ENCODE data around the gene FMOD. TPM values are rescaled to one million over a fixed set of nuclear protein-coding genes. Genes with fewer than 3 reads are reported as not detected.

Gene FMOD
- total RNA-seq, 1 experiment from 2014 or later: not detected

- no peak for DNase-seq
- Histone ChIP-seq H3K4me1 (ENCODE audit: insufficient read depth, low read length) (no peaks in the 10 kb centered on the region), H4K20me1 (ENCODE audit: low read length) (no peaks in the 10 kb centered on the region), H3K4me2 (ENCODE audit: low read length) (no peak overlapping the region), H3K9me2 (replicated peaks; ENCODE audit: low read length) (no peaks in the 10 kb centered on the region), H3F3A (ENCODE audit: low read length, unreplicated experiment) (no peaks in the 10 kb centered on the region), H3K36me3 (ENCODE audit: low read depth, low read length) (no peaks in the 10 kb centered on the region), H3K27me3 (ENCODE audit: low read length) (peaks cover 77% of the 10 kb centered on the region), H3K79me2 (ENCODE audit: low read length) (no peaks in the 10 kb centered on the region), H3K4me3 (ENCODE audit: low read length) (no peak overlapping the region), H2AFZ (ENCODE audit: low read length) (no peak overlapping the region), H3K9me3 (ENCODE audit: low read length) (no peaks in the 10 kb centered on the region), H3K9ac (ENCODE audit: low read length) (no peak overlapping the region), H3K27ac (ENCODE audit: low read length) (no peak overlapping the region)
- CTCF ChIA-PET: no interaction called here
- POLR2A ChIA-PET (ENCODE audit: unreplicated experiment): no interaction called here
- TF ChIP-seq EZH2phosphoT487 (IDR thresholded peaks at IDR 0.05; ENCODE audit: borderline replicate concordance, low read length): no peak
- no peak for TF ChIP-seq EZH2 (IDR thresholded peaks at IDR 0.05; ENCODE audit: low read length, unreplicated experiment)
- TF ChIP-seq CTCF (conservative IDR thresholded peaks at IDR 0.05; ENCODE audit: low read depth, low read length): no peak
- ATAC-seq: no peak
- BruUV-seq (replicated peaks): no TSS peak
- intact Hi-C loops (cut with micrococcal nuclease): no loop called here
Observed at GRCh38 chr1:203353486-203353885, 2.6 kb upstream of the FMOD start.

GRCh38 chr1:203349773-203350524, 973 bp downstream of the FMOD start:
- intact Hi-C loops (cut with micrococcal nuclease): no loop called here
- H3K9ac ChIP-seq (ENCODE audit: low read length): no peak overlapping the region

More at GRCh38 chr1:203349773-203350524, 973 bp downstream of the FMOD start:
- no peak overlapping the region for H3K4me2 ChIP-seq (ENCODE audit: low read length)
- no peaks in the 10 kb centered on the region for H3K4me1 ChIP-seq (ENCODE audit: insufficient read depth, low read length)
- no peaks in the 10 kb centered on the region for H3K9me3 ChIP-seq (ENCODE audit: low read length)
- no peaks in the 10 kb centered on the region for H3F3A ChIP-seq (ENCODE audit: low read length, unreplicated experiment)
- no TSS peak for BruUV-seq (replicated peaks)
- ATAC-seq (no peak), DNase-seq (no peak)
- CTCF ChIA-PET: no interaction called here
- peaks cover 88% of the 10 kb centered on the region for H3K27me3 ChIP-seq (ENCODE audit: low read length)
- H3K9me2 ChIP-seq (replicated peaks; ENCODE audit: low read length): no peaks in the 10 kb centered on the region
- no peak for TF ChIP-seq CTCF (conservative IDR thresholded peaks at IDR 0.05; ENCODE audit: low read depth, low read length)
- TF ChIP-seq EZH2 (IDR thresholded peaks at IDR 0.05; ENCODE audit: low read length, unreplicated experiment): no peak
- TF ChIP-seq EZH2phosphoT487 (IDR thresholded peaks at IDR 0.05; ENCODE audit: borderline replicate concordance, low read length): no peak
- H3K79me2 ChIP-seq (ENCODE audit: low read length): no peaks in the 10 kb centered on the region
- no peak overlapping the region for H2AFZ ChIP-seq (ENCODE audit: low read length)
- H3K27ac ChIP-seq (ENCODE audit: low read length): no peak overlapping the region
- H3K36me3 ChIP-seq (ENCODE audit: low read depth, low read length): no peaks in the 10 kb centered on the region
- H3K4me3 ChIP-seq (ENCODE audit: low read length): no peak overlapping the region
- POLR2A ChIA-PET (ENCODE audit: unreplicated experiment): no interaction called here
- no peaks in the 10 kb centered on the region for H4K20me1 ChIP-seq (ENCODE audit: low read length)
